ENCODE measurements around the gene IRF2BP1. TPM values are rescaled to one million over a fixed set of nuclear protein-coding genes. Genes with fewer than 3 reads are reported as not detected.

IRF2BP1 gene
- total and polyA plus RNA-seq, 2 of the 13 experiments (the other 11 are each of a cell fraction or from before 2014, with no cell fraction given): 4.3 to 14.3 TPM

GRCh38 chr19:45882652-45883585, 3.0 kb downstream of the IRF2BP1 start (continued):
- TF ChIP-seq ZBTB40 (IDR thresholded peaks at IDR 0.05) (no peak), ZBTB40 (CRISPR knock-in tag; IDR thresholded peaks at IDR 0.05) (peak; percentile 53; the same call in 1 of the 2 replicates), AGO1 (IDR thresholded peaks at IDR 0.05; ENCODE audit: low read depth, low read length, poor library complexity, severe bottlenecking) (peak; percentile 97), TEAD3 (CRISPR knock-in tag; optimal IDR thresholded peaks at IDR 0.05; ENCODE audit: borderline replicate concordance) (peak; percentile 85), SRSF4 (IDR thresholded peaks at IDR 0.05; ENCODE audit: low read depth, low read length, poor library complexity, severe bottlenecking) (no peak), ZNF83 (CRISPR knock-in tag; IDR thresholded peaks at IDR 0.05; ENCODE audit: borderline replicate concordance) (peak; percentile 9; the same call in 1 of the 2 replicates), ZNF713 (CRISPR knock-in tag; IDR thresholded peaks at IDR 0.05) (peak; percentile 29; the same call in 1 of the 2 replicates), AKNA (CRISPR knock-in tag; IDR thresholded peaks at IDR 0.05; ENCODE audit: borderline replicate concordance) (no peak), E2F2 (CRISPR knock-in tag; IDR thresholded peaks at IDR 0.05; ENCODE audit: borderline replicate concordance) (0 out of 2 replicates have a peak, but pooled peaks have one; percentile 13), HDAC1 (CRISPR knock-in tag; IDR thresholded peaks at IDR 0.05) (peak; percentile 90)

Data from HepG2 (cell line).